Measurements from ENCODE around the gene ORMDL1.

ORMDL1 gene

GRCh38 chr2:189726849-189727248 is 57.3 kb downstream of the ORMDL1 start:
- TF ChIP-seq, protein P1, sequence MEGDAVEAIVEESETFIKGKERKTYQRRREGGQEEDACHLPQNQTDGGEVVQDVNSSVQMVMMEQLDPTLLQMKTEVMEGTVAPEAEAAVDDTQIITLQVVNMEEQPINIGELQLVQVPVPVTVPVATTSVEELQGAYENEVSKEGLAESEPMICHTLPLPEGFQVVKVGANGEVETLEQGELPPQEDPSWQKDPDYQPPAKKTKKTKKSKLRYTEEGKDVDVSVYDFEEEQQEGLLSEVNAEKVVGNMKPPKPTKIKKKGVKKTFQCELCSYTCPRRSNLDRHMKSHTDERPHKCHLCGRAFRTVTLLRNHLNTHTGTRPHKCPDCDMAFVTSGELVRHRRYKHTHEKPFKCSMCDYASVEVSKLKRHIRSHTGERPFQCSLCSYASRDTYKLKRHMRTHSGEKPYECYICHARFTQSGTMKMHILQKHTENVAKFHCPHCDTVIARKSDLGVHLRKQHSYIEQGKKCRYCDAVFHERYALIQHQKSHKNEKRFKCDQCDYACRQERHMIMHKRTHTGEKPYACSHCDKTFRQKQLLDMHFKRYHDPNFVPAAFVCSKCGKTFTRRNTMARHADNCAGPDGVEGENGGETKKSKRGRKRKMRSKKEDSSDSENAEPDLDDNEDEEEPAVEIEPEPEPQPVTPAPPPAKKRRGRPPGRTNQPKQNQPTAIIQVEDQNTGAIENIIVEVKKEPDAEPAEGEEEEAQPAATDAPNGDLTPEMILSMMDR (IDR thresholded peaks at IDR 0.05; ENCODE audit: unreplicated experiment in 3 of 3), result no peak
- Mint-ChIP-seq H3K27ac (no peak overlapping the region), H3K27me3 (ENCODE audit: low read depth) (no peaks in the 10 kb centered on the region), H3K4me3 (no peak overlapping the region), H3K9me3 (no peaks in the 10 kb centered on the region), H3K36me3 (ENCODE audit: low read depth) (peaks cover 2% of the 10 kb centered on the region), H3K4me1 (no peaks in the 10 kb centered on the region)

DNA sequence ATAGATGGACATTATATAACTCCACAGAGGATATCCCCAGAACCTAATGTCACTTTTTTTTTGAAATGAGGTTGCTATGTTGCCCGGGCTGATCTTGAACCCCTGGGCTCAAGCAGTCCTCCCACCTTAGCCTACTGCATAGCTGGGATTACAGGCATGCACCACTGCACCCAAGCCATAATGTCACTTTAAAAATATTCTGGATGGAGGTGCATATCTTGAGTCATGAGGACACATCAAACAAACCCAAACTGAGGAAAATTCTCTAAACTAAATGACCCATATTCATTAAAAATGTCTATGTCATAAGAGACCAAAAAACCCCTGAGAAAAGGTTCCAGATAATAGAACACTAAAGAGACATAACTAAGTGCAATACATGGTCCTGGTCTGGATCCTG is 57.9 kb downstream of the ORMDL1 start:
- Mint-ChIP-seq H3K36me3 (ENCODE audit: low read depth) (peaks cover 3% of the 10 kb centered on the region), H3K27ac (no peak overlapping the region), H3K9me3 (no peaks in the 10 kb centered on the region), H3K4me3 (no peak overlapping the region), H3K27me3 (ENCODE audit: low read depth) (no peaks in the 10 kb centered on the region), H3K4me1 (no peaks in the 10 kb centered on the region)
- TF ChIP-seq, protein P1 (IDR thresholded peaks at IDR 0.05; ENCODE audit: unreplicated experiment in 3 of 3), result no peak

GRCh38 chr2:189723192-189723591 is 60.9 kb downstream of the ORMDL1 start:
- TF ChIP-seq, protein P1 (IDR thresholded peaks at IDR 0.05; ENCODE audit: unreplicated experiment in 3 of 3), result no peak
- H3K9me3 Mint-ChIP-seq, result peaks cover 6% of the 10 kb centered on the region
- no peaks in the 10 kb centered on the region for H3K27me3 Mint-ChIP-seq (ENCODE audit: low read depth)
- peaks cover 8% of the 10 kb centered on the region for H3K36me3 Mint-ChIP-seq (ENCODE audit: low read depth)
- H3K4me1 Mint-ChIP-seq, result no peaks in the 10 kb centered on the region
- H3K4me3 Mint-ChIP-seq, result no peak overlapping the region
- no peak overlapping the region for H3K27ac Mint-ChIP-seq

All from nephron (organoid).